ENCODE results near the gene TBXAS1.

DNA sequence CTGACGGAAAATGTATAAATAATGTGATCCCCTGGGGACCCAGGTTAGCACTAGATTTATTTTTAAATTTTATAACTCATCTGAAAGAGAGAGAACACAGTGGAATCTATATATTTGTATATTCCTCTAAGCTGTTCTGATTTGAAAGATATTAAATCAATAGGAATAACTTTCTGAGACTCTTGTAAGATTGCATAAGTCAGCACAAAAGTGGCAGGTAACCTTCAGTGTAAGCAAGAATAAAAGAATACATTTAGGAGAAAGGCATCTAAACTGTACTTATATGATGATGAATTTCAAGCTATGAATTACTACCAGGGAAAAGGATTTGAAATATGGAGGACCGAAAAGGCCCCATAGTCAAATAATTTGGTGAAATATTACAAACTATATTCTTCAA, 112.8 kb downstream of the TBXAS1 start:
- TF ChIP-seq TAF1 (IDR thresholded peaks at IDR 0.05; ENCODE audit: low read depth) (no peak), CTCF (IDR thresholded peaks at IDR 0.05; ENCODE audit: poor library complexity, severe bottlenecking) (no peak), POLR2AphosphoS5 (IDR thresholded peaks at IDR 0.05) (no peak), REST (IDR thresholded peaks at IDR 0.05; ENCODE audit: borderline replicate concordance) (no peak), EP300 (conservative IDR thresholded peaks at IDR 0.05; ENCODE audit: poor library complexity, severe bottlenecking) (no peak), MXI1 (conservative IDR thresholded peaks at IDR 0.05; ENCODE audit: poor library complexity, severe bottlenecking) (no peak), EZH2 (IDR thresholded peaks at IDR 0.05; ENCODE audit: borderline replicate concordance, insufficient read depth, low read length, poor library complexity, severe bottlenecking) (no peak), RAD21 (conservative IDR thresholded peaks at IDR 0.05) (no peak)

All from neural cell (in vitro differentiated cells).